C4-2B (cell line): ENCODE measurements around the gene LRRC71.

Experiments
- CTCF ChIP-seq: fragments of 450-650 bp; conservative IDR thresholded peaks from 2 replicates; pipeline ENCODE4 v1.5.1; 2017; ENCODE audit warnings: mild to moderate bottlenecking
- ZFX ChIP-seq: fragments of 450-650 bp; IDR thresholded peaks from 2 replicates; pipeline ENCODE4 v1.6.1; 2017

- TF ChIP-seq CTCF (no peak), ZFX (no peak)
Measured at GRCh38 chr1:156939786-156940334, 19.4 kb downstream of the LRRC71 start.
